Stimulated activated CD4-positive, alpha-beta T cell treated with anti-CD3 and anti-CD28 coated beads, TNF-alpha, amount 100 ng/mL, for 4 hours (primary cell): ENCODE measurements around the gene CDH24.
A peak's percentile ranks its signal among the peaks of the same experiment; 100 is the strongest.

Source experiments
- DNase-seq, 3 experiments: peaks; one replicate each; pipeline ENCODE4 v3.0.0-alpha.2; 2020; ENCODE audit warnings: low read depth in 3 of 3

CDH24 gene

GRCh38 chr14:23056956-23057756 lies at the start of gene CDH24:
TSS of gene CDH24 (minus strand) at chr14:23057520. CDS start at chr14:23055733, 1,787 bp downstream.
- DNase-seq, result peak; percentile 49 to 60 (median 55)

GRCh38 chr14:23106747-23107045 lies 49.4 kb upstream of the CDH24 start:
- no peak for DNase-seq

GRCh38 chr14:23105348-23105824 lies 48.1 kb upstream of the CDH24 start:
- no peak for DNase-seq

GRCh38 chr14:23104591-23105347 lies 47.4 kb upstream of the CDH24 start, which contains the start of gene CIROP:
TSS of gene CIROP (minus strand) at chr14:23104989. CDS start at chr14:23104920, 69 bp downstream.
- no peak for DNase-seq

GRCh38 chr14:23104070-23104590 lies 46.8 kb upstream of the CDH24 start:
- no peak for DNase-seq

- no peak for DNase-seq
Measured at GRCh38 chr14:23103581-23103980, 46.3 kb upstream of the CDH24 start.

- no peak for DNase-seq
Measured at GRCh38 chr14:23102801-23103200, 45.5 kb upstream of the CDH24 start.

GRCh38 chr14:23101986-23102625 lies 44.8 kb upstream of the CDH24 start:
- DNase-seq, result no peak

- DNase-seq, result no peak
Measured at GRCh38 chr14:23101213-23101970, 44.1 kb upstream of the CDH24 start.

GRCh38 chr14:23099212-23099861 lies 42.0 kb upstream of the CDH24 start:
- no peak for DNase-seq

GRCh38 chr14:23097786-23098185 lies 40.5 kb upstream of the CDH24 start:
- DNase-seq, result no peak

- DNase-seq, result peak in 1 of 3 experiments; percentile 98
Measured at GRCh38 chr14:23095196-23096108, 38.1 kb upstream of the CDH24 start, which contains the start of gene C14orf119. TSS of gene C14orf119 (plus strand) at chr14:23095505. CDS start at chr14:23097659, 2,154 bp downstream.

- DNase-seq, result peak; percentile 57 to 99 (median 99)
Measured at GRCh38 chr14:23094666-23095195, 37.4 kb upstream of the CDH24 start, which contains the start of gene ACIN1. TSS of gene ACIN1 (minus strand) at chr14:23095136. CDS start at chr14:23095112, 24 bp downstream.

- no peak for DNase-seq
Measured at GRCh38 chr14:23093991-23094665, 36.8 kb upstream of the CDH24 start.

GRCh38 chr14:23093526-23093925 lies 36.2 kb upstream of the CDH24 start:
- no peak for DNase-seq

GRCh38 chr14:23093104-23093503 lies 35.8 kb upstream of the CDH24 start:
- no peak for DNase-seq

- no peak for DNase-seq
Measured at GRCh38 chr14:23091294-23092225, 34.2 kb upstream of the CDH24 start.

GRCh38 chr14:23090254-23090636 lies 32.9 kb upstream of the CDH24 start:
- no peak for DNase-seq
